GM19438 (cell line): ENCODE results near the gene ZNF90.
"Not testable (repeated sequence)": the region's sequence is repeated elsewhere in the genome, so short reads cannot be mapped to it uniquely, and the experiment has no call there.

Experiments
- ATAC-seq: cut with Tn5 transposase; IDR thresholded peaks from one replicate; pipeline ENCODE4 v1.9.1; 2021; ENCODE audit warnings: low read depth; ENCODE audit not compliant: unreplicated experiment

ZNF90 gene

DNA sequence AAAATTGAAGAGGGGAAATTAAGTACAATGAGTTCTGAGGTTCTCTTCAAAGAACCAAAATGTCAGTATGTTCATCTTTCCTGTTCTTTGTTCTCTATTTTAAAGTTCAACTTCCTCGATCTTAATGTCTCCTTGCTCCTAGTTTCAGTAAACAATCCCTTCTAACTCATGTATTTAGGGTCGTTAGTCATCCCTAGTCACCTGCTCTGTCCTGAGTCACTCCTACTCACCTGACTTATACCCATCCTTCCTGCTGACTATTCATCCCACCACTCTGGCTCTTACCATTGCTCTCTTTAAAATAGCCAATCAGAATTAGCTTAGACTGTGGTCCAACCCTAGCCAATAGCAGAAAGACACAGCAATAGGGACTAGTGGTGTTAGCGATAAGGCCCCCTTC, 24.3 kb downstream of the ZNF90 start:
- ATAC-seq: no peak

DNA sequence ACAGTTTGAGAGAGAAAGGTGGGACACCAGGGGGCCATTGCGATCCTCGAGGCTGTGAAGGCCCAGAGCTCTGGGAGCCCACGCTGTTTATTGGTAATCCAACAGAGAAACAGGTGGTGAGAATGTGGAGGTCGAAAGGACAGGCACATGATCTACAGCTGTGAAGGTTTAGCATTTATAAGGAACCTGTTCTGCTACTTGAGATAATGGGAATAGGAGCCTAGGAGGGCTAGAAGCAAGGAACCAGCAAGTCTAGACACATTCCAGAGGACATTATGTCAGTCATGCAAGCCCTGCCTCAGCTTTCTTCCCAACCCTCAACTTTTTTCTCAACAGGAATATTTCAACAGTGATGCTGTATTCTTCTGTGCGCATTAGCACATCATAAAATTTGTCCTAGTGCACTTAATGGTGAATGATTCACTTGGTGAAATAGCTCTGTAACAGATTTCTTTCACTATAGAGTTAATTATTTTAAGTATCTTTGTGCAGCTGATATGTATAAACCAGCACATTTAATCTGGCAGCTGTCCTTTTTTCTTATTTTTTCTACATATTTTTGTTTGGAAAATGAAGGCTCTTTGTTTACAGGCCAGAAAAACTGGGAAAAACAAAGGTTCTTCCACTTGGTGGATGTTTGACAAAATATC, 25.4 kb downstream of the ZNF90 start:
- ATAC-seq: no peak

DNA sequence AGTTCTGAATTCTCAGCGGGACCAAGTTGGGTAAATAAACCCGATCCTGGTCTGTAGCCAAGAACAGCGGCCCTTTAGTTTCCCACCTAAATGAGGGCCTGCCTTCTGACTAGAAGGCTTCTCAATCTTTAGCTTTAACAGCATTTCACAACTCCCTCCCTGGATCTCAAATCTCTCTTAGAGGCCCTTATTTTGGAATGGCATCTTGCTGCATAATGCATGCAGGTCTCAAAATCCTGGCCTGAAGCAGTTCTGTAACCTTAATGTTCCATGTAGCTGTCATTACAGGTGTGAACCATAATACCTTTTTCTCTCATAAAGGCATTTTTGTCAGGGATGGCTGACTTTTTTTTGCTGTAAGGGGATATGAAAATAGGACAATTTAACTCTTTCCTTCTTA, 29.5 kb downstream of the ZNF90 start:
- ATAC-seq: no peak

DNA sequence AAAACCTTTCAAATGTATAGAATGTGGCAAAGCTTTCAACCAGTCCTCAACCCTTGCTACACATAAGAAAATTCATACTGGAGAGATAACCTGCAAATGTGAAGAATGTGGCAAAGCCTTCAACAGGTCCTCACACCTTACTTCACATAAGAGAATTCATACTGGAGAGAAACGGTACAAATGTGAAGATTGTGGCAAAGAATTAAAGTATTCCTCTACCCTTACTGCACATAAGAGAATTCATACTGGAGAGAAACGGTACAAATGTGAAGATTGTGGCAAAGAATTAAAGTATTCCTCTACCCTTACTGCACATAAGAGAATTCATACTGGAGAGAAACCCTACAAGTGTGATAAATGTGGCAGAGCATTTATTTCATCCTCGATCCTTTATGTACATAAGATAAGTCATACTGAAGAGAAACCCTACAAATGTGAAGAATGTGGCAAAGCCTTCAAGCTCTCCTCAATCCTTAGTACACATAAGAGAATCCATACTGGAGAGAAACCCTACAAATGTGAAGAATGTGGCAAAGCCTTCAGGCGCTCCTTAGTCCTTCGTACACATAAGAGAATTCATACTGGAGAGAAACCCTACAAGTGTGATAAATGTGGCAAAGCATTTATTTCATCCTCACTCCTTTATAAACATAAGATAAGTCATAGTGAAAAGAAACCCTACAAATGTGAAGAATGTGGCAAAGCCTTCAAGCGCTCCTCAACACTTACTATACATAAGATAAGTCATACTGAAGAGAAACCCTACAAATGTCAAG, 40.5 kb downstream of the ZNF90 start:
- not testable (repeated sequence) for ATAC-seq

GRCh38 chr19:20124879-20125278, 47.1 kb downstream of the ZNF90 start:
- no peak for ATAC-seq

DNA sequence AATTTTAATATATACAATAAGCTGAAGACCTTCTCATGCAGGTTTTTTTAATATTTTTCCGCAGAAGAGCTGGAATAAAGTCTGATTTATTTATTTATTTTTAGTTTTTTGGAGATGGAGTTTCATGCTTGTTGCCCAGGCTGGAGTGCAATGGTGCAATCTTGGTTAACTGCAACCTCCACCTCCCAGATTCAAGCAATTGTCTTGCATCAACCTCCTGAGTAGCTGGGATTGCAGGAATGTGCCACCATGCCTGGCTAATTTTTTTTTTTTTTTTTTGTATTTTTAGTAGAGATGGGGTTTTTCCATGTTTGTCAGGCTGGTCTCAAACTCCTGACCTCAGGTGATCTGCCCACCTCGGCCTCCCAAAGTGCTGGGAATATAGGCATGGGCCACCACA, 55.1 kb downstream of the ZNF90 start:
- not testable (repeated sequence) for ATAC-seq

DNA sequence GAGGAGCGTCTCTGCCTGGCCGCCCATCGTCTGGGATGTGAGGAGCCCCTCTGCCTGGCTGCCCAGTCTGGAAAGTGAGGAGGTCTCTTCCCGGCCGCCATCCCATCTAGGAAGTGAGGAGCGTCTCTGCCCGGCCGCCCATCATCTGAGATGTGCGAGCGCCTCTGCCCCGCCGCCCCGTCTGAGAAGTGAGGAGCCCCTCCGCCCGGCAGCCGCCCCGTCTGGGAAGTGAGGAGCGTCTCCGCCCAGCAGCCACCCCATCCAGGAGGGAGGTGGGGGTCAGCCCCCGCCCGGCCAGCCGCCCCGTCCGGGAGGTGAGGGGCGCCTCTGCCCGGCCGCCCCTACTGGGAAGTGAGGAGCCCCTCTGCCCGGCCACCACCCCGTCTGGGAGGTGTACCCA, 59.9 kb downstream of the ZNF90 start:
- not testable (repeated sequence) for ATAC-seq

GRCh38 chr19:20151617-20152145, 73.9 kb downstream of the ZNF90 start:
- no peak for ATAC-seq

GRCh38 chr19:20152506-20152905, 74.7 kb downstream of the ZNF90 start:
- ATAC-seq: not testable (repeated sequence)

DNA sequence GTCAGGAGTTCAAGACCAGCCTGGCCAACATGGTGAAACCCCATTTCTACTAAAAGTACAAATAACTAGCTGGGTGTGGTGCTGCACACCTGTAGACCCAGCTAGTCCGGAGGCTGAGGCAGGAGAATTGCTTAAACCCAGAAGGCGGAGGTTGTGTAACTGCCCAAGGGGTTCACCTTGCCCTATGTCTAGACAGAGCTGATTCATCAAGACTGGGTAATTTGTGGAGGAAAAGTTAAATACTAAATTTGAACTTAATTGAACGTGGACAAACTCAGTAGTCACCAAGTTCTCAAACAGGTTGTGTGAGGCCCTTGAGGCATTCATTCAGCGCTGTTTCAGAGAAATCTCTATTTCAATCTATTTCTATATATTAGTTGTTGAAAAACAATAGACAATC, 75.5 kb downstream of the ZNF90 start:
- ATAC-seq: no peak

- no peak for ATAC-seq
Observed at GRCh38 chr19:20154636-20155035, 76.8 kb downstream of the ZNF90 start.

DNA sequence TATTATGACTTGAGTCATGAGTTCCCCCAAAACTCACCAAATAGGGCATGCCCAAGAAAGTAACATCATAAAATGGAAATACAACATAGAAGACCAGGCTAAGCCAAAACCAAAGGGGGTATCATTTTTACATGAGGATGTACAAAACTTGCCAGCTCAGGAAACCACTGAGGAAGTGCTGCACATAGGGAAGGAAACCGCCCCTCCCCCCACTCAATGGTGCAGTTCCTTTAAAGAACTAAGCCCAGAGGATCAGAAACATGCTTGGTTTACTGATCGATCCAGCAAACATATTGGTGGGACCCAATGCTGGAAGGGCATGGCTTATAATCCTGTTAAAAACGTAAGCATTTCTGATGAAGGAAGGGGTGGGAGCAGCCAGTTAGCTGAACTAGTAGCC, 85.0 kb downstream of the ZNF90 start:
- ATAC-seq: no peak

- ATAC-seq: no peak
Observed at GRCh38 chr19:20164456-20164855, 86.7 kb downstream of the ZNF90 start.

- no peak for ATAC-seq
Observed at GRCh38 chr19:20165971-20166592, 88.3 kb downstream of the ZNF90 start.

GRCh38 chr19:20167020-20167644, 89.3 kb downstream of the ZNF90 start, which contains the start of gene ZNF486:
TSS of gene ZNF486 (plus strand) at chr19:20167214. CDS start at chr19:20167331, 117 bp downstream.
- peak; percentile 85 for ATAC-seq

- no peak for ATAC-seq
Observed at GRCh38 chr19:20167651-20168122, 89.9 kb downstream of the ZNF90 start.
